ENCODE results near the gene GFAP.

Gene GFAP

DNA sequence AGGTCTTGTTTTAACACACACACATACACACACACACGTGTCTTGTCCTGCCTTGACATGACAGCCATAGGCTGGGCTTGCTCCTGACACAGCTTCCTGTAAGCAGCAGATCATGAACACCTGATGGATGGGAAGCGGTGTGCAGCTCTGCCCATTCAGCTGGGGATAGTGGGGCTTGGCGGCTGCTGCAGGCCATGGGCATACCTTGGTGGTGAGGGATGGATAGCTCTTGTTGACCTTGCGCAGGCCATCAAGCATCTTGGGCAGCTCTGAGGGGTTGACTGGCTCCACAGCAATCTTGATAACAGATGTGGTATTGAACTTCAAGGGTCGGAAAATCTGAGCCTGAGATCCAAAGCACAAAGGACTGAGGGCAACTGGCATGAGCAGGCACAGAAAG lies 55.6 kb downstream of the GFAP start:
- no peak for DNase-seq

DNA sequence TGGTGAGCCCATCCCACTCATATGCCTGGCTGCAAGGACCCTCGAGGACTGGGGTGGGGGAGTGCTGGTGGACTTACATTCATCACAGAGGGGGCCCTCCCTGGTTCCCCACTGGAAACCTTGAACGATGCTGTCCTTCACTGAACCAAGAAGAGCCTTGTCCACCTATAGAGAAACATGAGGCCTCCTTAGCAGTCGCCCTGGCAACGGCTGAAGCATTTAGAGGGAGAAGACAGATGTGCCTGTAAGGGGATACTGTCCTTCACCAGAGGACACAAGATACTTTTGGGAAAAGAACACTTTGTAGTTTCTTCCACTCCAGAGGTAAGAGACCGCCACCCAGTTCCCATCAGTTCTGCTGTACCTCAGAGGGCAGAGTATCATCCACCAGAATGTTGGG lies 61.1 kb downstream of the GFAP start:
- DNase-seq = no peak
